NCI-H2107 (cell line): ENCODE results near the gene NOTCH3.

Experiments used
- DNase-seq: peaks from one replicate; lab custom pipeline; 2025; lab: John Stamatoyannopoulos, UW

NOTCH3 gene

GRCh38 chr19:15195371-15196334 is 5.1 kb downstream of the NOTCH3 start:
- peak; percentile 36 for DNase-seq

- no peak for DNase-seq
These were observed 5.9 kb downstream of the NOTCH3 start for GRCh38 chr19:15194938-15195337.

GRCh38 chr19:15191982-15192381 is 8.8 kb downstream of the NOTCH3 start:
- no peak for DNase-seq

- DNase-seq = no peak
These were observed 9.3 kb downstream of the NOTCH3 start for GRCh38 chr19:15191514-15191913.

- DNase-seq = no peak
These were observed 11.9 kb downstream of the NOTCH3 start for GRCh38 chr19:15188851-15189250.

GRCh38 chr19:15187026-15188007 is 13.5 kb downstream of the NOTCH3 start:
- DNase-seq = no peak

GRCh38 chr19:15185188-15185587 is 15.6 kb downstream of the NOTCH3 start:
- no peak for DNase-seq

GRCh38 chr19:15184776-15185175 is 16.0 kb downstream of the NOTCH3 start:
- DNase-seq = no peak

GRCh38 chr19:15181394-15181793 is 19.4 kb downstream of the NOTCH3 start:
- DNase-seq = no peak

GRCh38 chr19:15180451-15181390 is 20.1 kb downstream of the NOTCH3 start:
- peak; percentile 22 for DNase-seq

- no peak for DNase-seq
These were observed 22.0 kb downstream of the NOTCH3 start for GRCh38 chr19:15178629-15179308.

- peak; percentile 45 for DNase-seq
These were observed 23.3 kb downstream of the NOTCH3 start for GRCh38 chr19:15177269-15178116.

GRCh38 chr19:15175609-15176008 is 25.2 kb downstream of the NOTCH3 start:
- no peak for DNase-seq

GRCh38 chr19:15173746-15174404 is 26.9 kb downstream of the NOTCH3 start:
- no peak for DNase-seq

GRCh38 chr19:15170345-15170744 is 30.4 kb downstream of the NOTCH3 start:
- no peak for DNase-seq

GRCh38 chr19:15169541-15170285 is 31.1 kb downstream of the NOTCH3 start:
- DNase-seq = no peak

- no peak for DNase-seq
These were observed 34.1 kb downstream of the NOTCH3 start for GRCh38 chr19:15166700-15167099.
